ENCODE results near the gene AFG1L. TPM values are rescaled to one million over a fixed set of nuclear protein-coding genes. Genes with fewer than 3 reads are reported as not detected.
"Not testable (repeated sequence)": the region's sequence is repeated elsewhere in the genome, so short reads cannot be mapped to it uniquely, and the experiment has no call there.

Gene AFG1L
- total RNA-seq, 2 donors from 2014 or later = 3.4 to 6.5 TPM

DNA sequence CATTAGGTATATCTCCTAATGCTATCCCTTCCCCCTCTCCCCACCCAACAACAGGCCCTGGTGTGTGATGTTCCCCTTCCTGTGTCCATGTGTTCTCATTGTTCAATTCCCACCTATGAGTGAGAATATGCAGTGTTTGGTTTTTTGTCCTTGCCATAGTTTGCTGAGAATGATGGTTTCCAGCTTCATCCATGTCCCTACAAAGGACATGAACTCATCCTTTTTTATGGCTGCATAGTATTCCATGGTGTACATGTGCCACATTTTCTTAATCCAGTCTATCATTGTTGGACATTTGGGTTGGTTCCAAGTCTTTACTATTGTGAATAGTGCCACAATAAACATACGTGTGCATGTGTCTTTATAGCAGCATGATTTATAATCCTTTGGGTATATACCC is 154.9 kb downstream of the AFG1L start:
- ATAC-seq; DNase-seq (ENCODE audit: low spot score in 2 of 2); H3K9me3 Mint-ChIP-seq; H3K27ac Mint-ChIP-seq; H3K36me3 Mint-ChIP-seq: not testable (repeated sequence)

DNA sequence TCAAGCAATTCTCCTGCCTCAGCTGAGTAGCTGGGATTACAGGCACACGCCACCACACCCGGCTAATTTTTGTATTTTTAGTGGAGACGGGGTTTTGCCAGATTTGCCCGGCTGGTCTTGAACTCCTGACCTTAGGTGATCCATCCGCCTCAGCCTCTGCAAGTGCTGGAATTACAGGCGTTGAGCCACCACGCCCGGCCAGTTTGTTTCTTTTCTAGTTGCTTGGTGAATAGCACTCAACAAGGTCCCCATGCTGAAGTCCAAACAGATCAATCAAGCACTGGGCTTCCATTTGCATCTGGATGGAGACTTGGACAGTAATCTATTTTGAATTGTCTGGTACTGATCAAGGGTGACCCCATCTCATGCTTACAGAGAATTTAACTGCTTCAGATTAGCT is 157.0 kb downstream of the AFG1L start:
- ATAC-seq (no peak), DNase-seq (ENCODE audit: low spot score in 2 of 2) (no peak)
- Mint-ChIP-seq H3K36me3 (no peaks in the 10 kb centered on the region), H3K27ac (no peak overlapping the region), H3K9me3 (no peaks in the 10 kb centered on the region)

DNA sequence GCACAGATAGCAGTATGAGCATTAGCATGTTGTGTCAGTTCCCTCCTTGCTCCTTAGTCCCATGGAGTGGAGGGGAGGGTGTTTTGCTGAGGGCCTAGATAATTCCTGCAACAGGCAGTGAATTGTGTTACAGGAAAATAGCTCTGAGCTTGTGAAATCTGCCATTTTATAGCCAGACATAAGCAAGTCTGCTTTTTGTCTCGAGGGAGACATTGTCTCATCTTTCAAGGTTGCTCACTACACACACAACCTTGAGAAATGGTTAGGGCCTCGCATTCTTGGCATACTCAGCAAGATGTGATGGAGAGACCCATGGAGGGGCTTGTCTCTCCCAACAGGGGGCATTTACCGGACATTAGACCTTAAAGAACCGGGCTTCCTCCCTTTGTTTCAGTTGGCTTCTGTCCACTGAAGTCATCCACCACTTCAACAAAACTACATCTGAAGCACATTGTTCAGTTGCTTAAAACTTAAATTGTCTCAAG is 157.9 kb downstream of the AFG1L start:
- Mint-ChIP-seq H3K27ac (no peak overlapping the region), H3K36me3 (no peaks in the 10 kb centered on the region)
- no peak for ATAC-seq

DNA sequence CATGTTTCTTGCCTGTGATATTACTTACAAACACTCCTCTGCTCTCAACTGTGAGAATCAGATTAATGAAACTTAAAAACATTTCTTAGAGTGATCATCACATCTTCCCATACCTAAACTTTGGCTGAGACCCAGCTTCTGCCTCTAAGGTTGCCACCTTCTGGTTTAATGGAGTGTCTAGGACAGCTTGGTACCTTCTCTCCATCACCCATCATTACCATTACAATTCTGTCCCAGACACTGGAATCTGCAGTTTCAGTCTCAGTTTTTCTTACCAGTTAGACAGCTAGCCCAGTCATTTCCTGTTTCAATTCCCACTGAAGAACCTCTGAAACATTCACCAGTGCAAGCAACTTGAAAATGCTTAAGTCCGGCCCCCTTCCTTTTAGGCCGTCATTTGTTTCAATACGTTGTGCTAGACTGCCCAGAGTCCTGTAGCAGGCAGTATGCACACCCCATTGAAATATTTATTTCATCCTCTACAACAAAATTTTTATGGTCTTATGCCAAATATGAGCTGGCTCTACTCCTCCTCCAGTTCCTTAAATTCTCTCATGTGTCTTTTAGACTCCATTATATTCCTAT is 158.8 kb downstream of the AFG1L start:
- Mint-ChIP-seq H3K9me3 (no peaks in the 10 kb centered on the region), H3K36me3 (peaks cover 0 to 5% of the 10 kb centered on the region in 2 donors), H3K27ac (no peak overlapping the region)
- ATAC-seq (no peak), DNase-seq (ENCODE audit: low spot score in 2 of 2) (no peak)

More for the DNA sequence above, 157.9 kb downstream of the AFG1L start:
- DNase-seq (ENCODE audit: low spot score in 2 of 2) = no peak
- no peaks in the 10 kb centered on the region for H3K9me3 Mint-ChIP-seq

DNA sequence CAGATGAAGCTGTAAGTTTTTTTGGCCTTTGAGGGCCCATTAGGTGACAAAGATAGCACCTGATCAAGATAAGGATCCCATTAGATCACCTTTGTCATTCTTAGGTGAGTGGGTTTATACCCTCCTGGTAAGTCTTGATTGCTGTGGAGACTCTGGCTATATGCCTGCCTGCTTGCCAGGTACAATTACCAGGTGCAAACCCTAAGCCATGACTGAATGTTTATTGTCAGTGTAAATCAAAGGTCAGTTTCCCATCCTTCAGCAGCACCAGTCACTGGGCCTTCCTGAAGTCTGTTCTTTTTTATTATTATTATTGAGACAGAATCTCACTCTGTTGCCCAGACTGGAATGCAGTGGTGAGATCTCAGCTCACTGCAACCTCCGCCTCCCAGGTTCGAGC is 159.5 kb downstream of the AFG1L start:
- Mint-ChIP-seq H3K9me3 (no peaks in the 10 kb centered on the region), H3K27ac (no peak overlapping the region), H3K36me3 (peaks cover 0 to 7% of the 10 kb centered on the region in 2 donors)
- DNase-seq (ENCODE audit: low spot score in 2 of 2) (no peak), ATAC-seq (no peak)

DNA sequence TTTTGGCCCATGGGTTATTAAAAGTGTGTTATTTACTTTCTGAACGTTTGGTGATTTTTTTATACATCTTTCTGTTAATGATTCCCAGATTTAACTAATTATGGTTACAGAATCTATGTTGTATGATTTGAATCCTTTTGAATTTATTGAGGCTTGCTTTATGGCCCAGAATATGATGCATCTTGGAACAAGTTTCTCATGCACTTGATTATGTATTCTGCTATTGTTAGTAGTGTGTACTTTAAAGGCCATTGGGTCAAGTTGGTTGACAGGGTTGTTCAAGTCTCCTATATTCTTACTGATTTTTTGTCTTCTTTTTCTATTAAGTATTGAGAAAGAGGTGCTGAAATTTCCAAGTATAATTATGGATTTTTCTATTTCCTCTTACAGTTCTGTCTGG is 160.8 kb downstream of the AFG1L start:
- peaks cover 0 to 7% of the 10 kb centered on the region in 2 donors for H3K36me3 Mint-ChIP-seq
- no peak for DNase-seq (ENCODE audit: low spot score in 2 of 2)

DNA sequence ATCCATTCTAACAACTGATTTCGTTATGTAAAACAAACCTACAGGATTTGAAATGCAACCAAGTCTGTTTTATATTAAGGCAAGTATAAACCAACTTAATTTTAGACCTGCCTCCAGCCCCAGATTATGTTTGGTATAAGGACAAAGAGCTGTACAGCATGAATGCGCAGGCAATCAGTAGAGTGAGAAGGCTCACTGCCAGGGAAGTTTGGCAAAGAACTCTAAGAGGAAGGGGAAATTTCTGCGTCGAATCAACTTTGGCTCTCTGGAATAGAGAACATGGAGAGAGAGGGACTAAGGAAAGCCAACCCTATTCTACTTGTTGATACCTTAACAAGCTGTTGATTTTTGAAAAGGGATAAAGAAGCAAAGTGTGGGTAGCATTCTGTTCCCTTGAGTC is 168.9 kb downstream of the AFG1L start:
- ATAC-seq (no peak), DNase-seq (ENCODE audit: low spot score in 2 of 2) (no peak)
- no peak overlapping the region for H3K27ac Mint-ChIP-seq
- H3K36me3 Mint-ChIP-seq = peaks cover 0 to under 1% of the 10 kb centered on the region in 2 donors
- no peaks in the 10 kb centered on the region for H3K9me3 Mint-ChIP-seq

More for the DNA sequence above, 160.8 kb downstream of the AFG1L start:
- no peak for ATAC-seq
- H3K9me3 Mint-ChIP-seq = no peaks in the 10 kb centered on the region
- H3K27ac Mint-ChIP-seq = no peak overlapping the region

DNA sequence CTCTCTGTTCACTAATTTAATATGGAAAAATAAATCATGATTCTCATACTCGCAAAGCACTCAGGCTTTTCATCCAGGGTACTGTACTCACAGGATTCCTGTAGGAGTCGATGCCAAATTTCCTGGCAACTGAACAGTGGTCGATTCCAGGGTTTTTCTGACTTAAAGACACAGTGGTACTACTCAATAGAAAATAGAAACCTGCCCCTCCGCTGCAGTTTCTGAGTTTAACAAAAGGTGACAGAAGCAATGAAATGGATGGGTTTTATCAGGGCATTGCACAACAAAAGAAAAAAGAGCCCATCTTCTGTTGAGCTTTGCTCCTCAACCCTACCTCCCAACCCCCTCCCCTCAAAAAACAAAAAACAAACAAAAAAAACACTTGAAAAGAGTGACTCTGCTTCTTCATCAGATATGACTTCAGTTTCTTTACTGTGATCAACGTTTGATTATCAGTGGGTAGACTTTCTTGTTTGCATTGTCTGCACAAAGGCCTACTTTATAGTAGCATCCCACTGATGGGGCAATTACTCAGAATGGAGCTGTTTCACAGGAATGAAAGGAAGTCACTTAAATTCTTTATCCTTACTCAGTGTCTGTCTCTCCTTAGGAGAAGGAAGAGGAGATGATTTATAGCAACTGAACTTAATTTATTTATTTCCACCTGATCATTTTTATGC is 169.7 kb downstream of the AFG1L start:
- ATAC-seq = no peak
- H3K27ac Mint-ChIP-seq = no peak overlapping the region
- no peak for DNase-seq (ENCODE audit: low spot score in 2 of 2)
- no peaks in the 10 kb centered on the region for H3K9me3 Mint-ChIP-seq
- no peaks in the 10 kb centered on the region for H3K36me3 Mint-ChIP-seq

DNA sequence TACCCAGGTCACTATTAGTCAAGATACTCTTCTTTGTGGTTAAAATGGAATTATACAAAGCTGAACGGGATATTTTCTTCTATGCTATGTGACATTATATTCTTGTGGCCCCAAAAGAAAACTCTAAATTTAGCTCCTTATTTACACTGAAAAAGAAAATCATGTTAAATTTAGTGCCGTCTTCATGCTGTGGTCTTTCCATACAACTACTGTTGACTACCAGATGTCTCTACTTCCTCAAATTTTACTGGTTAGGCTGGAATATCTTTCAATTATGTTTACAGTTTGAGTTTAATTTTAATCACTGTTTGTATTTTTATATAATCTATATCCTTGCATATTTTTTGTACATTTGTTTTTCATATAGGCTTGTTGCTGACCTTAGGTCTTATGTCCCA is 170.2 kb downstream of the AFG1L start:
- Mint-ChIP-seq H3K9me3 (no peaks in the 10 kb centered on the region), H3K27ac (no peak overlapping the region), H3K36me3 (no peaks in the 10 kb centered on the region)
- no peak for DNase-seq (ENCODE audit: low spot score in 2 of 2)
- ATAC-seq = no peak

DNA sequence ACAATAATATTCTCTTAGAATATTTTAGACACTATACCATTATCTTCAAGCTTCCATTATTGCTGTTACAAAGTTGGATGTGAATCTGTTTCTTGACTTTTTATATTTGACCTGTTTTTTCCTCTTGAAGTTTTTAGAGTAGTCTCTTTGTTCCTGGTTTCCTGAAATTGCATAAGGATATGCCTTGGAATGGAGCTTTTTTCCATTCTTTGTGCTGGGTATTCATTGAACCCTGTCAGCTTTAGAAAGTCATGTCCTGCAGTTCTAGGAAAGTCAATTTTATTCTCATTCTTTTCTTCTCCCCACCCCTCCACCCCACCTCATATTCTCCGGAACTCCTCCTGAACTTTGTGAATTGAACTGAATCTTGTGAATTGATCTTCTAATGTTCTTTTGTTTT is 173.5 kb downstream of the AFG1L start:
- DNase-seq (ENCODE audit: low spot score in 2 of 2) (no peak), ATAC-seq (no peak)
- no peaks in the 10 kb centered on the region for H3K9me3 Mint-ChIP-seq
- H3K36me3 Mint-ChIP-seq = no peaks in the 10 kb centered on the region
- no peak overlapping the region for H3K27ac Mint-ChIP-seq

DNA sequence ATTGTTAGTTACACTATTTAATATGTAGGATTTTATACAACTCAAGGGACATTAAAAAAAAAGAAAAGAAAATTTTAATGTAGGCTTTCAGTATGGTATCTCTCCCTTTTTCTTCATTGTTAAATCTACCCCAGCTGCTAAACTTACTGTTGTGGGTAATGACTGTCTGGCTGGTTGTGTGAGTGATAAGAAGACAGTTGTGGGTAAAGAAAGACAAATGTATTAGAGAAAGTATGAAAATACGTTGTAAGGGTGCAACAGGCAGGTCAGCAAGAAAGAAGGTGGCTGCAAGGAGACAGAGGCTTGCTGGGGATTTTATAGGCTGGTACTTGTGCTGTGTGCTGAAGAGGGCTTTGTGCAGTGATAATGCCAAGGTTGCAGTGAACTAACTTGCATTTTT is 174.5 kb downstream of the AFG1L start:
- Mint-ChIP-seq H3K9me3 (no peaks in the 10 kb centered on the region), H3K27ac (no peak overlapping the region), H3K36me3 (no peaks in the 10 kb centered on the region)
- no peak for DNase-seq (ENCODE audit: low spot score in 2 of 2)
- no peak for ATAC-seq

DNA sequence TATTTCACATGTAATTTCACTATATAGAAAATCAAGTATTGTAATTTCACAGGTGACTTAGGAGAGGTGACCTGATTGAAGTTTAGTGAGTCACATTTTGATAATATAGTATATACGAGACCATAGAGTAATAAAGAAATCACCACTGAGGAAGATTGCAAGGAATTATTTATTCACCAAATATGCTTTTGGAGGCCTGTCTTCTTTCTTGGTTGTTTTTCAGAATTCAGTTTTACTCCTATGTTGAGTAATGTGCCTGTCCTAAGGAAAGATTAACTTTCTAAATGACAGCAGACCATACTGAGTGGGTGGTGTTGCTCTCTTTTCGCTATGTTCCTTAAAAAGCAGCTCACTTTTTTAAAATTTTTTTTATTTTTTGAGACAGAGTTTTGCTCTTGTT is 178.3 kb downstream of the AFG1L start:
- no peak for DNase-seq (ENCODE audit: low spot score in 2 of 2)
- Mint-ChIP-seq H3K27ac (no peak overlapping the region), H3K36me3 (peaks cover 0 to 8% of the 10 kb centered on the region in 2 donors), H3K9me3 (no peaks in the 10 kb centered on the region)
- ATAC-seq = peak; percentile 55 to 99

DNA sequence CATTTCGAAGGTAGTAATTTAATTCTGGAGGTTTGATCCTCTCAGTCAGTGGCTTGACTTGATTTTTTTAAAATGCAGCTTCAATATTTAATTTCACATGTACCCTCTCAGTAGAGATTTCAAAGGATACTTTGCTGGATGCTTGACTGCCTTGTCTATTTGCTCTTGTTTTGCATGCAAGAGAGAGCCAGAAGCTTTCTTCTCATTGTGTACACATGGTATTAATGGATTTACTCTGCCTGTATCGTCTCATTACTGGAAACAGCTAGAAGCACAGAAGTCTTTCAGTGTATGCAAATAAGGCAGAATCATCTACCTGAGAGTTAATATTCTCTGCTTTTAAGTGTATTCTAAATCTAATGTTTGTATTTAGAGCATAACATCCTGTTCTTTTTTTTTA is 181.5 kb downstream of the AFG1L start:
- H3K9me3 Mint-ChIP-seq = peaks cover 0 to 4% of the 10 kb centered on the region in 2 donors

DNA sequence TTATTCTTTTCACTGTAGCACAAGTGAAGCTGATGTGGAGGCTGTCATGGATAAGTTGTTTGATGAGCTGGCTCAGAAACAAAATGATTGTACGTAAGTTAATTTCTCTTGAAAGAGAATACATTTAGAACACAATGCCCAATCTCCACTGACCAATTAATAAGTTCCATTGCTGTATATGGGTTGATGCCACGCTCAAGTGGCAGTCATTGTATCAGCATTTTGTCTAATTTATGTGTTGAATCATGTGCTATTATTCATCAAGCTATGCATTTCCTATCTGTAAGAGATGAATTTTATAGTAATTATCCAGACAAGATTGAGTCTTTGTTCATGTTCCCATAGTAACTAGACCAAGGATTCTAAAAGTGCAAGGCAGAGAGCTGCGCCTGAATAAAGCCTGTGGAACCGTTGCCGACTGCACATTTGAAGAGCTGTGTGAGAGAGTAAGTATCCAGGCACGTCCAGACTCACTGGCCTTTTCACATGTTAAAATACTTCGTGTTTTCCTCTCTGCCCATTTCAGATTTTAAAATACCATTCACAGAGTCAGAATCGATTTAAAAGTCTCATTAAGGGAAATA is 182.1 kb downstream of the AFG1L start:
- peaks cover 0 to 4% of the 10 kb centered on the region in 2 donors for H3K9me3 Mint-ChIP-seq
- no peak overlapping the region for H3K27ac Mint-ChIP-seq
- ATAC-seq = no peak
- DNase-seq (ENCODE audit: low spot score in 2 of 2) = no peak
- H3K36me3 Mint-ChIP-seq = peaks cover 8 to 17% of the 10 kb centered on the region in 2 donors

More for the DNA sequence above, 181.5 kb downstream of the AFG1L start:
- DNase-seq (ENCODE audit: low spot score in 2 of 2) (no peak), ATAC-seq (no peak)
- peaks cover 8 to 17% of the 10 kb centered on the region in 2 donors for H3K36me3 Mint-ChIP-seq
- H3K27ac Mint-ChIP-seq = no peak overlapping the region

DNA sequence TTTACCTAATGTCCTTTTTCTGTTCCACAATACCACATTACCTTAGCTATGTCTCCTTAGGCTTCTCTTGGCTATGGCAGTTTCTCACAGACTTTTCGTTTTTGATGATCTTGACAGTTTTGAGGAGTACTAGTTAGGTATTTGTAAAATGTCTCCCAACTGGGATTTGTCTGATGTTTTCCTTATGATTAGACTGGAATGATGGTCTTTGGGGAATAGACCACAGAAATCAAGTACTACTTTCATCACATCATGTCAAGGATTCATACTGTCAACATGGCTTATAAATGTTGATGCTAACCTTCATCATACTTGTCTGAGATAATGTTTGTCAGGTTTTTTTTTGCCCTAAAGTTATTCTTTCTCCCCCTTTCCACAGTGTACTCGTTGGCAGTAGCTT is 187.7 kb downstream of the AFG1L start:
- ATAC-seq (no peak), DNase-seq (ENCODE audit: low spot score in 2 of 2) (no peak)
- no peak overlapping the region for H3K27ac Mint-ChIP-seq
- H3K36me3 Mint-ChIP-seq = peaks cover 8 to 10% of the 10 kb centered on the region in 2 donors
- peaks cover 0 to 9% of the 10 kb centered on the region in 2 donors for H3K9me3 Mint-ChIP-seq

DNA sequence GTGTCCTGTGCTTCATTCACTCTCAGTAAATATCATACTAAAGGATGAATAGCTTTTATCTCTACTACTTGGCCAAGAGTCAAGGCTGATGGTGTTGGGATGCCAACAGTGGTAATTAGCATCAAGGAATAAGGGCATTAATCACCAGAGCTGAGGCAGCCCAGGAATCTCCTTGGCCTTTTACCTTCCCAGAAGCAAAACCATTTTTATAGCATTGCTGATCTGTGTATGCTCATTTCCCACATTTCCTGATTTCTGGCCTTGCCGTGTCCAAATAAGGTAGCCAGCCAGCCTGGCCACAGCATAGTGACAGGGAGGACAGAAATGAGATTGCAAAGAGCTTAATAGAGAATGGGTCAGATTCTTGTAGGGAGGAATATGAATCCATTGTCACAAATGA is 189.2 kb downstream of the AFG1L start:
- Mint-ChIP-seq H3K36me3 (peaks cover 5 to 8% of the 10 kb centered on the region in 2 donors), H3K27ac (no peak overlapping the region), H3K9me3 (peaks cover 0 to 9% of the 10 kb centered on the region in 2 donors)
- no peak for DNase-seq (ENCODE audit: low spot score in 2 of 2)
- no peak for ATAC-seq

DNA sequence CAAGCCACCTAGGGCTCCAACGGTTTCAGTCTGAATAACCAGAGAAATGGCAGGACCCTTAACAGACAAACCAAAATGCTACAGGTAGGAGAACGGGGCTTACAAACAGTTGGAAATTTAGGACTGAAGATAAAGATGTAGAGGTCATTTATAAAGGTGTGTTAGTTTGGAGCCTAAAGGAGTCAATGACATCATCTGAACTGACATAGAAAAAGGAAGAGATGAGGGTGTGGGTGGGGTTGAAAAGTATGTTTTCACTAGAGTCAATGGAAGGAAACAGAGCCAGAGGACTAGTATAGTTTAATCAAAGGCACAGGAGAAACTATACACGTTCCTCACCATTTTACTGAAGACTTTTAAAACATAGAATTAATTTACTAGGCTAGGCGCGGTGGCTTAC is 194.8 kb downstream of the AFG1L start:
- ATAC-seq (no peak), DNase-seq (ENCODE audit: low spot score in 2 of 2) (no peak)
- no peaks in the 10 kb centered on the region for H3K36me3 Mint-ChIP-seq
- no peaks in the 10 kb centered on the region for H3K9me3 Mint-ChIP-seq
- no peak overlapping the region for H3K27ac Mint-ChIP-seq
